B cell (primary cell): Measurements from ENCODE around the gene SGTA. TPM values are rescaled to one million over a fixed set of nuclear protein-coding genes. Genes with fewer than 3 reads are reported as not detected.

Source experiments
- ATAC-seq: fragments of 200-7000 bp; cut with Tn5 transposase; one replicate; pipeline ENCODE4 v1.10.0; 2021; ENCODE audit warnings: low read depth, mild to moderate bottlenecking, moderate number of reproducible peaks, moderate library complexity
- CTCF ChIA-PET: fragments of 350-600 bp; sonication (Branson Sonifier 250); formaldehyde crosslinking; loops from one replicate; lab custom pipeline; 2021; ENCODE audit warnings: antibody characterized with exemption, inconsistent platforms; lab: Charles Lee
- POLR2A ChIA-PET: fragments of 350-600 bp; sonication (Branson Sonifier 250); formaldehyde crosslinking; loops from one replicate; lab custom pipeline; 2021; ENCODE audit warnings: antibody characterized with exemption; lab: Charles Lee
- DNase-seq: peaks from one replicate; pipeline ENCODE4 v3.0.0; 2013
- H2AFZ ChIP-seq: 2 replicates; pipeline ENCODE4 v1.6.1; 2012; ENCODE audit warnings: mild to moderate bottlenecking, low read depth, low read length; ENCODE audit not compliant: insufficient read depth, poor library complexity, severe bottlenecking
- H3K27ac ChIP-seq, 2 donors: 1 replicate in 1 of 2; 2 replicates in 1 of 2; pipeline ENCODE4 v1.5.1; 2012 to 2013; ENCODE audit warnings: low read length in 2 of 2, mild to moderate bottlenecking in 2 of 2, moderate library complexity in 1 of 2
- H3K27me3 ChIP-seq, 4 experiments: fragments of 200-600 bp in 1 of 4; sonication (generic) in 1 of 4; replicated peaks in 1 of 4; 1 replicate in 2 of 4; 2 replicates in 2 of 4; pipeline versions ENCODE4 v1.6.1 to v1.7.0; 2013 to 2016; ENCODE audit warnings: low read length in 3 of 4, mild to moderate bottlenecking in 2 of 4, mixed read lengths in 1 of 4, moderate library complexity in 1 of 4; ENCODE audit not compliant: insufficient read depth in 4 of 4, control insufficient read depth in 3 of 4; ENCODE audit errors: control extremely low read depth in 1 of 4
- H3K36me3 ChIP-seq, 2 experiments: replicated peaks in 1 of 2; 1 replicate in 1 of 2; 2 replicates in 1 of 2; pipeline versions ENCODE4 v1.6.1 to v1.7.1; 2013; ENCODE audit warnings: low read length in 1 of 2; ENCODE audit not compliant: insufficient read depth in 2 of 2, control insufficient read depth in 1 of 2; ENCODE audit errors: control extremely low read depth in 1 of 2, extremely low read depth in 1 of 2
- H3K4me1 ChIP-seq, 2 donors: fragments of 200-600 bp in 1 of 2; sonication (generic) in 1 of 2; 1 replicate in 1 of 2; 2 replicates in 1 of 2; pipeline versions ENCODE4 v1.5.1 to v1.6.1; 2013 to 2017; ENCODE audit warnings: low read length in 2 of 2; ENCODE audit not compliant: control insufficient read depth in 2 of 2, insufficient read depth in 2 of 2
- H3K4me2 ChIP-seq: replicated peaks from 2 replicates; pipeline ENCODE3; 2012; ENCODE audit warnings: mild to moderate bottlenecking, low read depth, low read length; ENCODE audit not compliant: poor library complexity, severe bottlenecking
- H3K4me3 ChIP-seq, 5 experiments: fragments of 200-600 bp in 1 of 5; sonication (generic) in 1 of 5; 1 replicate in 3 of 5; 2 replicates in 2 of 5; pipeline versions ENCODE4 v1.5.1 to v1.7.0; 2011 to 2016; ENCODE audit warnings: low read length in 4 of 5, mild to moderate bottlenecking in 4 of 5, low read depth in 2 of 5, control low read depth in 1 of 5, moderate library complexity in 1 of 5; ENCODE audit not compliant: insufficient read depth in 1 of 5; ENCODE audit errors: control extremely low read depth in 1 of 5, extremely low read depth in 1 of 5
- H3K79me2 ChIP-seq: fragments of 200-600 bp; sonication (generic); one replicate; pipeline ENCODE4 v1.6.0; 2016; ENCODE audit warnings: low read length; ENCODE audit not compliant: control insufficient read depth, insufficient read depth
- H3K9ac ChIP-seq: fragments of 200-600 bp; sonication (generic); 2 replicates; pipeline ENCODE4 v1.6.1; 2017; ENCODE audit warnings: mild to moderate bottlenecking, low read length, moderate library complexity
- H3K9me3 ChIP-seq, 3 donors: one replicate each; pipeline versions ENCODE4 v1.6.1 to v1.7.1; 2013; ENCODE audit warnings: low read length in 2 of 3; ENCODE audit not compliant: control insufficient read depth in 2 of 3, insufficient read depth in 1 of 3; ENCODE audit errors: control extremely low read depth in 1 of 3
- H4K20me1 ChIP-seq: 2 replicates; pipeline ENCODE4 v1.6.0; 2012; ENCODE audit warnings: mild to moderate bottlenecking, low read length; ENCODE audit not compliant: insufficient read depth, control insufficient read depth, poor library complexity, severe bottlenecking
- H3K27ac Mint-ChIP-seq: one replicate; pipeline ENCODE4 v1.8.0; 2021; ENCODE audit warnings: mixed read lengths
- H3K27me3 Mint-ChIP-seq: one replicate; pipeline ENCODE4 v1.8.0; 2021; ENCODE audit warnings: mixed read lengths
- H3K4me1 Mint-ChIP-seq: one replicate; pipeline ENCODE4 v1.8.0; 2021; ENCODE audit warnings: mixed read lengths
- H3K4me3 Mint-ChIP-seq: one replicate; pipeline ENCODE4 v1.8.0; 2021; ENCODE audit warnings: mixed read lengths
- H3K9me3 Mint-ChIP-seq: one replicate; pipeline ENCODE4 v1.8.0; 2022; ENCODE audit warnings: mixed read lengths; ENCODE audit not compliant: insufficient read depth
- EZH2 ChIP-seq: IDR thresholded peaks from 2 replicates; pipeline ENCODE4 v1.6.1; 2012; ENCODE audit warnings: borderline replicate concordance, low read depth, mild to moderate bottlenecking, moderate library complexity, low read length; ENCODE audit not compliant: insufficient read depth, poor library complexity, severe bottlenecking
- WGBS: methylation state at CpG from one replicate; pipeline ENCODE4 v1.1.5; 2013; ENCODE audit warnings: missing lambda C conversion rate; ENCODE audit not compliant: insufficient coverage; 5-methylcytosine and 5-hydroxymethylcytosine counted together
- intact Hi-C: fragments of 100-400 bp; cut with micrococcal nuclease; formaldehyde crosslinking; loops from one replicate; pipeline ENCODE4 v1.10.0; 2022
- polyA plus RNA-seq: library from polyadenylated mRNA; depleted of rRNA; stranded (reverse); fragments of >200 nt; gene quantifications from 2 replicates; pipeline ENCODE4 v1.2.3, GENCODE V29; 2012
- total RNA-seq, 2 donors: library from RNA; stranded (reverse); fragments of 120-200 nt in 1 of 2; gene quantifications; 1 replicate in 1 of 2; 2 replicates in 1 of 2; pipeline versions ENCODE4 v1.2.3 to v1.2.4, GENCODE V29; 2013 to 2022
- TF ChIP-seq, protein P1 (sequence below): fragments of 200-600 bp; IDR thresholded peaks from one replicate; pipeline ENCODE4 v1.8.0; 2022; ENCODE audit warnings: antibody characterized with exemption, mild to moderate bottlenecking

Gene SGTA
- total and polyA plus RNA-seq, 2 donors (not counting 1 experiment from before 2014, with no cell fraction given), result 36.6 to 42.0 TPM

- ChIA-PET POLR2A (interaction anchor here (0.5 to 0.6 kb wide), 2 partner anchors 450 to 702 kb away, joined by 3 to 5 read pairs; no protein-coding TSS in a partner anchor), CTCF (no interaction called here)
- peaks cover 41% of the 10 kb centered on the region for H3K4me1 Mint-ChIP-seq
- H3K9me3 ChIP-seq, result peaks cover 0 to 34% (median 10%) of the 10 kb centered on the region in 3 donors
- intact Hi-C loops, result no loop called here
- H3K27ac Mint-ChIP-seq, result peak overlapping the region; percentile 57
- no peak overlapping the region for H3K4me3 ChIP-seq
- H2AFZ ChIP-seq, result no peak overlapping the region
- H3K36me3 ChIP-seq, result peaks cover 0 to 4% of the 10 kb centered on the region in 2 experiments
- peaks cover 0 to 7% (median 2%) of the 10 kb centered on the region in 4 experiments for H3K27me3 ChIP-seq
- no peak for TF ChIP-seq EZH2
- TF ChIP-seq, protein P1, sequence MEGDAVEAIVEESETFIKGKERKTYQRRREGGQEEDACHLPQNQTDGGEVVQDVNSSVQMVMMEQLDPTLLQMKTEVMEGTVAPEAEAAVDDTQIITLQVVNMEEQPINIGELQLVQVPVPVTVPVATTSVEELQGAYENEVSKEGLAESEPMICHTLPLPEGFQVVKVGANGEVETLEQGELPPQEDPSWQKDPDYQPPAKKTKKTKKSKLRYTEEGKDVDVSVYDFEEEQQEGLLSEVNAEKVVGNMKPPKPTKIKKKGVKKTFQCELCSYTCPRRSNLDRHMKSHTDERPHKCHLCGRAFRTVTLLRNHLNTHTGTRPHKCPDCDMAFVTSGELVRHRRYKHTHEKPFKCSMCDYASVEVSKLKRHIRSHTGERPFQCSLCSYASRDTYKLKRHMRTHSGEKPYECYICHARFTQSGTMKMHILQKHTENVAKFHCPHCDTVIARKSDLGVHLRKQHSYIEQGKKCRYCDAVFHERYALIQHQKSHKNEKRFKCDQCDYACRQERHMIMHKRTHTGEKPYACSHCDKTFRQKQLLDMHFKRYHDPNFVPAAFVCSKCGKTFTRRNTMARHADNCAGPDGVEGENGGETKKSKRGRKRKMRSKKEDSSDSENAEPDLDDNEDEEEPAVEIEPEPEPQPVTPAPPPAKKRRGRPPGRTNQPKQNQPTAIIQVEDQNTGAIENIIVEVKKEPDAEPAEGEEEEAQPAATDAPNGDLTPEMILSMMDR, result no peak
- H3K4me2 ChIP-seq, result no peak overlapping the region
- no peaks in the 10 kb centered on the region for H3K79me2 ChIP-seq
- no peak overlapping the region for H3K27ac ChIP-seq
- peaks cover 33 to 44% of the 10 kb centered on the region in 2 donors for H3K4me1 ChIP-seq
- DNase-seq, result no peak
- no peaks in the 10 kb centered on the region for H3K27me3 Mint-ChIP-seq
- no peak overlapping the region for H3K4me3 Mint-ChIP-seq
- WGBS, result 99% methylated on average over 9 of the region's 12 CpGs
- peaks cover 5% of the 10 kb centered on the region for H3K9me3 Mint-ChIP-seq
- no peak overlapping the region for H3K9ac ChIP-seq
- no peak for ATAC-seq
- peaks cover 8% of the 10 kb centered on the region for H4K20me1 ChIP-seq
Measured at GRCh38 chr19:2715470-2716274, 67.4 kb downstream of the SGTA start.
